ENCODE results near the gene INTS3.
"Not testable (repeated sequence)": the region's sequence is repeated elsewhere in the genome, so short reads cannot be mapped to it uniquely, and the experiment has no call there.

Gene INTS3

GRCh38 chr1:153711026-153711425 lies 16.8 kb upstream of the INTS3 start:
- no peak for DNase-seq

- not testable (repeated sequence) for DNase-seq
These were observed 11.6 kb upstream of the INTS3 start for GRCh38 chr1:153716211-153716610.

- no peak for DNase-seq
These were observed 10.5 kb upstream of the INTS3 start for GRCh38 chr1:153717330-153717729.

- no peak for DNase-seq
These were observed 4.2 kb upstream of the INTS3 start for GRCh38 chr1:153723687-153724086.

DNA sequence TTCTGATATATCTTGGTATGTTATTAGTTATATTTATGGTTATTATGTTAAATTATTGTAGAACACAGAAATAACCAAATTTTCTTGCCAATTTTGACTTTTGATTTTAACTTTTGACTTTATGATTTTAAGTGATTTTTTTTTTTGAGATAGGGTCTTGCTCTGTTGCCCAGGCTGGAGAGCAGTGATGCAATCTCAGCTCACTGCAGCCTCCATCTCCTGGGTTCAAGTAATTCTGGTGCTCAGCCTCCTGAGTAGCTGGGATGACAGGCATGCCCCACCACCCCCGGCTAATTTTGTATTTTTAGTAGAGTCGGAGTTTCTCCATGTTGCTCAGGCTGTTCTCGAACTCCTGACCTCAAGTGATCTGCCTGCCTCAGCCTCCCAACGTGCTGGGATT lies 3.2 kb upstream of the INTS3 start:
- not testable (repeated sequence) for DNase-seq

DNA sequence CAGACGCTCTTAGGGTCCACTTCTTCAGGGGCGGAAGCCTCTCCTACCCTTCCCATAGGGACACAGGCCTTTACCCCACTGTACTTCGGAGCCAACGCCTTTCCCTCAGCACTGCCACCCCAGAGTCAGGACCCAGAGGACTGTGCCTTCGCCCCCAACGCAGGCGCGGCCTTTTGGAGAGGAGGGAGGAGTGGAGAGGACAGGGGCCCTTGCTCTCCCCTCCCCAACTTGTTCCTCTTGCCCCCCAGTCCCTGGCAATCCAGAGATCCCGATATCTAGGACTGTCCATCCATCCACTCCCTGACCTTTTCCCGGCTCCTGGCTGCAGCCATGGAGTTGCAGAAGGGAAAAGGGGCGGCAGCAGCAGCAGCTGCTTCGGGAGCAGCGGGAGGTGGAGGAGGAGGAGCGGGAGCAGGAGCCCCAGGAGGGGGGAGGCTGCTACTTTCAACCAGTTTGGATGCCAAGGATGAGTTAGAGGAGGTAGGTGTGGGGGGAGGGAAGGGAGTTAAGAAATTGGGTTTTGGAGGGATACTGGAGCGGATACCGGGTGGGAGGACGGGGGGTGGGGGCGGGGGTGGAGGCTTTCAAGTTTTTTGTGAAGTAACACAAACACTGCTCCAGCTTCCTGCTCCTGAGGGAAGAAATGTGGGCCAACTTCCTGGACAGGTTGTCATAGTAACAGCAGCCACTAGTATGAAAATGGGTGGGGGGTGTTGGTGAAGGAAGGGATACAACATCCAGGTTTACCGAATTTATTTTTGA lies 636 bp downstream of the INTS3 start:
- DNase-seq, result peak; percentile 22

GRCh38 chr1:153730468-153730988 lies 2.7 kb downstream of the INTS3 start:
- DNase-seq, result no peak

- peak; percentile 57 for DNase-seq
These were observed 6.1 kb downstream of the INTS3 start for GRCh38 chr1:153733970-153734369.

DNA sequence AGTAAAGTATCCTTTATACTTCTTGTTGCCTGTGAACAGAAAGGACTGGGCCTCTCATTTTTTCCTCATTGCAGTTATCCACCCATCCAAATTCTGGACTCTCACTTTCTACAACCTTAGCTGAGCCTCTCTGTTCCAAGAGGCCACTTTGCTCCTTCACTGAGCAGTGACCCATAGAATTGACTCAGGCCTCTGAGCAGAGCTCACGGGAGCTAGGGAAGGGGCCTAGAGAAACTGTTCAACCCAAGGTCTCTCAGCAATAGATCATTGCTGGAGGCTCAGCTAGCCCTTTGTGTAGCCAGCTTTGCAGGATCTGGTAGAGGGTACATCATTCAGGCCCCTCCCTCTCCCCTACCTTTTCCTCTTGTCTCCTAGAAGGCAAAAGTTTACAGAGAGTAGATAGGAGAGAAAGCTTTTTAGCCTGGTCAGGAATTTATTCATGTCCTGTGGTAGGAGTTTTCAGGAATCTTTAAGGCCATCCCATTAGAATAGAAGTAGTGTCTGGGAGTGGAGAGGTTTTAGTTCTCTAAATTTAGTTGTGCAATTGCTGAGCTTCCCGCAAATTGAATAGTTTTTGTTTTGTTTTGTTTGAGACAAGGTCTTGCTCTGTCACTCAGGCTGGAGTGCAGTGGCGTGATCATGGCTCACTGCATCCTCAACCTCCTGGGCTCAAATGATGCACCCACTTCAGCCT lies 6.7 kb downstream of the INTS3 start:
- DNase-seq, result peak; percentile 7

DNA sequence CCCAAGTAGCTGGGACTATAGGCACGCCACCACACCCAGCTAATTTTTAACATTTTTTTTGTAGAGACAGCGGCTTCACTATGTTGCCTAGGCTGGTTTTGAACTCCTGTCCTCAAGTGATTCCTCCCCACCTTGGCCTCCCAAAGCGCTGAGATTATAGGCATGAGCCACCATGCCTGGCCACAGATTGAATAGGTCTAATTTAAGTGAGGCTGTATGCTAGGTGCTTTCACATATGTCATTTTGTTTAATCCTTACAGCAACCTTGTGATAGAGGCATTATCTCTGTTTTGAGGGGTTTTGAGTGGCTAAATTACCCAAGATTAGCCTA lies 7.2 kb downstream of the INTS3 start:
- no peak for DNase-seq

- no peak for DNase-seq
These were observed 14.1 kb downstream of the INTS3 start for GRCh38 chr1:153741986-153742385.

DNA sequence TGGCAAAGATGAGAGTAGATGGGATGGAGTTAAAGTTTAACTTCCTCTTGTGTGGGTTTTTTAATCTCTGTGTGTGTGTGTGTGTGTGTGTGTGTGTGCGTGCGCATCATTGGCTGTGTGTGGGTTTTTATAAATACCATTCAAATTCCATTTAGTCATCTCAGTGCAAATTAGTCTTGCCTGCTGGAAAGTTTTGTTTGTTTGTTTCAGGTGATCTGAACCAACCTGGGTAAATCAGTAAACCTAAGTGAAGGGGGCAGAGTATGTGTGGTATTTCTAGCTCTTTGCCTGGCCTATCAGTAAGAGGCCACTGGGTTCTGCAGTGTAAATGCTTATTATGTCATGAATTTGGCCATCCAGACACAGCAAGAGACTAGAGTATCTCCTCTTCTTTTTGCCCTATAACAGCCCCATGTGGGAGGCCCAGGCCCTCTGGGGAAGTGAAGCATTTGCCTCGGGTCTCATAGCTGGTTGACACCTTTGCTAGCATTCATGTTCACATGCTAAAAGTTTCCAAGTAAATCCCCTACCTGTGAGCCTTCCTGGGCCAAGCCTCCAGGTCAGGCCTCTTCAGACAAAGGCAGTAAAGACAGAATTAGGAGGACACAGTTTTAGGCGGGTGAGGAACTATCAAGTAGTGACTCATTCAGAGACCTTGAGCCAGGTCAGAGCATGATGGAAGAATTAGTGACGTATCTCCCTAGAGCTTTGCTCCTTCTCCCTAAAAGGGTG lies 14.7 kb downstream of the INTS3 start:
- no peak for DNase-seq

DNA sequence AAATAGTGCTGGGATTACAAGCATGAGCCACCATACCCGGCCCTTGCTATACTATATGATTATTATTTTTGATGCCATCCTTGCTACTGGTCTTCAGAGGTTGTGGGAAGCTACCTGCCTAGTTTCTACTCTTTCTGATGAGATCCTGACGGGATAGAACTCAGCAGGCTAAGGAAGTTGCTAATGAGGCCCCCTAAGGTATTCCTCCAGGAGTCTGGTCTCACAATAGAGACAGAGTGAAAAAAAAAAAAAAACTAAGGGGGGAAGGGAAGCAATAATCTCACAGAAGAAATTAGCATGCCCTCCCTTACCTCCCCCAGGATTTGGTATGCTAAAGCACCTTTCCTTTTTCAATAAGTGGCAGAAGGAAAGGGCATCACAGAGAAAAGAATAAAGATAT lies 17.6 kb downstream of the INTS3 start:
- DNase-seq, result no peak

DNA sequence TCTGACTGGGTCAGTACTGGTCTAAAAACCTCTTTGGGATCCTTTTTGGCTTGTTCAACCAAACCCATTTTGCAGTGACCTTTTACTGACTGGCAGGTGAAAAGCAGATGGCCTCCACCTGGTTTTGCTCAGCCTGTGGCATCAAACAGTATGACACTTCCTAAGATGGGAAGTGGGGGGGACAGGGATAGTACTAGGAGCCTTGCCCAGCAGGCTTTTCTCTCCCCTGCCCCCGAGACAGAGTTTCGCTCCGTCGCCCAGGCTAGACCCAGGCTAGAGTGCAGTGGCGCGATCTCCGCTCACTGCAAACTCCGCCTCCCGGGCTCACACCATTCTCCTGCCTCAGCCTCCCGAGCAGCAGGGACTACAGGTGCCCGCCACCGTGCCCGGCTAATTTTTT lies 18.3 kb downstream of the INTS3 start:
- DNase-seq, result no peak

DNA sequence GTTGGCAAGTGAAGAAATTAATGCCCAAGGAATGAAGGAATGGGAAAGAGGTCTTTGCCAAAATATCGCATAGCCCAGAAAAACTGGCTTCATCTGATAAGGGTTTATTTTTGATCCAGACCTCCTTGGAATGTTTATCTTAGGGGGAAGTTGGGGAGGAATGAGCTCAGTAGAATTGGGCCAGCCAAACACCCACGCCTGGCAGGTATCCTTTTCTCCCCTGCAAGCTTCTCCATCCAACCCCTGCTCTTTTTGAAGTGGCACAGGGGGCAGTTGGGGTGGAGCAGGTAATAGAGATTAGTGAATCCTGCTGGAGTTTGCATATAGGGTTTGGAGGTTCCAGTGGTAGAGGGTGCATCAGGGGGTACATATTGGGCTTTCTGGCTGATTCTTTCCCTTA lies 21.1 kb downstream of the INTS3 start:
- no peak for DNase-seq

GRCh38 chr1:153749408-153750005 lies 21.7 kb downstream of the INTS3 start:
- DNase-seq, result peak; percentile 69

DNA sequence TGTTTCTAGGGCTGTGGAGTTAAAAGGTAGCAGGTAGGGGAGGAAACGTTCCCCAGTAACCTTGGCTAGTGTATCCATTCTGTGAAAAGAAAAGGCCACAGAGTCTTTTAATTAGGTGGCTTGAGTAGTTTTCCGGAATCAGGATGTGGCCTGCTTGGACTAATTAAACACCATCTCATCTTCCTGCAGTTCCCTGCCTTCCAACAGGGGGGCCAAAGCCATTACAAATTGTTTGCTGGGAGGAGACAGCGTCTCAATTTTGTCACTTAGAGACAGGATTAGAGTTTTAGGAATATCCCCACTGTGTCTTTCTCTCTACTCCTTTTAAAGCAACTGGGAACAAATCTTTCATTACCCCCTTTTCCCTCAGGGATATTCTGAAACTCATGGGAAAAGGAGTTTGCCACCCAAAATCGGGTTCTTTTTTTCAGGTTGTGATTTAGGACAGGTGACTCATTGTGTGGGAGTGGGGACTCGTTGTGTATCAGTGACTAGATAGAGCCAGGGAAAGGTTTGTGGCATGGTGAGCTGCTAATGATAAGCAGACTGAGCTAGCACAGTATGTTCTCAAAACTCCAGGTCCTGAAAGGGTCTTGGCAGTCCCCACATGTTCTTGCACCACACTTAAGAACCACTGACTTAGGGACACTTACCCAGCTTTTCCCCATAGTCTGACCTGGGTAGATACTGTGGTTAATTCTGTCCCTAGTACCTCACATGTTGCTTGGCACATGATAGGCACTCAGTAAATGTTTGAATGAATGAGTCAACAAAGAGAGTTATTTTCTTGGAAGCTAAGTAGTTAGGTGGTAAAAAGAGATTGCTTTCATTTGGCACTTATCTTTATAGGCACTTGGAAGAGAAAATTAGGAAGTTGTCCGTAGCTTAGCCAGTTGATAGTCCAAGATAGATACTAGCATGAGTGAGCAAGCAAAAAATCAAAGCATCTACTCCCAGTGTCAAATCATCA lies 22.5 kb downstream of the INTS3 start:
- no peak for DNase-seq

GRCh38 chr1:153752072-153752471 lies 24.2 kb downstream of the INTS3 start:
- no peak for DNase-seq

GRCh38 chr1:153752571-153753195 lies 24.8 kb downstream of the INTS3 start:
- no peak for DNase-seq

- DNase-seq, result no peak
These were observed 26.4 kb downstream of the INTS3 start for GRCh38 chr1:153754266-153754665.

- DNase-seq, result no peak
These were observed 32.6 kb downstream of the INTS3 start for GRCh38 chr1:153760440-153760839.
